GM19351 (cell line): ENCODE data around the gene GBGT1.
A peak's percentile ranks its signal among the peaks of the same experiment; 100 is the strongest.

ENCODE experiments used
- ATAC-seq: cut with Tn5 transposase; IDR thresholded peaks from one replicate; pipeline ENCODE4 v1.9.1; 2021; ENCODE audit warnings: mild to moderate bottlenecking, moderate library complexity; ENCODE audit not compliant: unreplicated experiment

Gene GBGT1

GRCh38 chr9:133129001-133129795 is 34.5 kb downstream of the GBGT1 start:
- ATAC-seq: no peak

DNA sequence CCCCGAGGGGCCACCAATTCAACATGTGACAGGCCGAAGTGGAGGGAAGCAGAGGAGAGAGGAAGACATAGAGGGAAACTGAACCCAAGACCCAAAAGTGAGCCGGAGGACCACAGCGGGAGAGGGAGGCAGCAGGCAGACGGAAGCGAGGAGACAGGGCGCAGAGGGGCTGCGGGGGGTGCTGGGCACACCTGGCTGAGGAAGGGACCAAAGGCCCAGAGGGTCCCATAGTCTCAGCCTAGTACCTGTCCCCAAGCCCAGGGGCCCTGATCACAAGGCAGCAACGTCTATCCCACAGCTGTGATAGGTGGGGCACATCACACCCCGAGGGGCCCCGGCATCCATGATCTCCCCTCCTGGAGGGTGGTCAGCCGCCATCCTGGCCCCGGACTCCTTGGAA is 35.6 kb downstream of the GBGT1 start:
- no peak for ATAC-seq

DNA sequence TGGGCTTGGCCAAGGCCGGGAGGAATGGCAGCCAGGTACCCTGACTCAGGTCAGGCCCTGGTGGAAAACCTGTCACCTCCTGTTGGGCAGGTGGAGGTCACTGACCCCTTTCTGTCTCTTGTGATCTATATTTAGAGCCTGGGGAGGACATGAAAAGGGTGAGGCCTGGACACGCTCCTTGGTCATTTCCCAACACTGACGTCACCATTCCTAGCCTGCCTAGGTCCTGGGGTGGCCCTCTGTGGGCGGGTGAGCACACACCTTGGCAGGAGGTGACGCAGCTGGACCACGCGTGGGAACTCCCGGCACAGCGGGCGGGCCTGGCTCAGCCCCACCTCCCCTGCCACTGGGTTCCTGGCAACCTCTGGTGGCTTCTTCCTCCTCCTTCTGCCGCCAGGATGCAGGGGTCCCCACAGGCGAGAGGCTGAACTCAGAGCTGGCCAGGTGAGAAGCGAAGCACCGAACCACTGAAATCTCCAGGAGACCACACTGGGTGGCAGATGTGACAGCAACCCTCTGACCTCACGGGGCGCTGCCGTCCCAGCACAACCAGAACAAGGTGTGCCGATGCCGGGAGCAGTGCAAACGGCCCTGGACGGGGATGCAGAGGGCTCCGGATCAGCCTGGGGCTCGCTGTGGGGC is 36.3 kb downstream of the GBGT1 start:
- ATAC-seq: no peak

DNA sequence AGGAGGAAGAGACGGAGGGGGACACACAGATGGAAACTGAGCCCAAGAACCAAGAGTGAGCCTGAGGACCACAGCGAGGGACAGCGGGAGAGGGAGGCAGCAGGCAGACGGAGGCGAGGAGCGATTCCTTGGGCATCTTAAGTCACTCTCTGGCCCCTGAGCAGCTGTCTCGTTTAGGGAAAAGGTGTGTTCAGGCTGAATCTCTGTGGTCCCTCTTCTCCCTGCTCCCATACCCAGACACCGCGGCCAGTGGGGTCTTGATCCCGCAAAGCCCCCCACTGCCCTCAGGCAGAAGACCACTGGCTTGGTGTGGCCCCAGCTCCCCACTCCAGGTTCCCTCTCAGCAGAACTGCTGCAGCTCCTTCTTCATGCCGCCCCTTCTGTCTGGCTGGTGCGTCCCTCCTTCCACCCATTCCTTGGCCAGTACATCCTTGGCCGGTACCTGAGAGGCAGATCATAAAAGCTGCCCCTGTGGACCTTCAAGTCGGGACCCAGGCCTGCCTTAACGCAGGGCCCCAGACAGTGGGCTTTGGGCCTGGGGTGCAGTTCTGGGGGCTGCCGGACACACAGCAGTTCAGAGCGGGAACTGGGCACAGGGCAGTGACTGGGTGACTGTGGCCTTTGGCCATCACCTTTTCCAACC is 36.9 kb downstream of the GBGT1 start:
- no peak for ATAC-seq

DNA sequence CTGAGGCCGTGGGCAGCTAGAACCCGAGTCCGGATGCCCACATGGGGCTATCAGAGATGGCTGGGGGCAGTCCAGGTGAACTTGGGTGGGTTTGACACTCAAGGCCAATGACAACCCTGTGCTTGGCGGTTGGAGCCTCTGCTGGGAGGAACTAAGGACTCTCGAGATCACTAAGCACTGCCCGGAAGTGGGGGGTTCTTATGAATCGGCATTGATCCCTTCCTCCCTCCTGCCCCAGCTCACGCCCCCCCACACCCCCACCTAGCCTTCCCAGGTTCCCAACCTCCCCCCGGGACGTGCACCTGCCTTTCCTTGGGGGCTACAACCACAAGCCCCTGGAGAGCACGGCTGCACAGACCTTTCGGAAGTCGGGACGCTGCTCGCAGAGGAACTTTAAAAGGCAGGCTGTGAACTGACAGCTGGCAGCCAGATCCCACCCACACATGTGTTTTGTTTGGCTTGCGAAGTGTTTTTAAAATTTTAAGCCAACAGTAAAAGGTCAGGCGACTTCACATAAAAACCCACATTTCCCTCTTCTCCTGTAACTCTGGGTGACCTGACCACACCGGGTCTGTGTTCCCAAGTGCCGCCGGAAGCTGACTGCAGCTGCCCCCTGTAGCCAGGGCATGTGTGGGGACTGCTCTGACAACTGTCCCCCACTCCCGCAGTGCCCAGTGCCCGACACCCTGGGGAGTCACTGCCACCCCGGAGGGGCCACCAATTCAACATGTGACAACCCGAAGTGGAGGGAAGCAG is 37.6 kb downstream of the GBGT1 start:
- peak; percentile 49 for ATAC-seq

DNA sequence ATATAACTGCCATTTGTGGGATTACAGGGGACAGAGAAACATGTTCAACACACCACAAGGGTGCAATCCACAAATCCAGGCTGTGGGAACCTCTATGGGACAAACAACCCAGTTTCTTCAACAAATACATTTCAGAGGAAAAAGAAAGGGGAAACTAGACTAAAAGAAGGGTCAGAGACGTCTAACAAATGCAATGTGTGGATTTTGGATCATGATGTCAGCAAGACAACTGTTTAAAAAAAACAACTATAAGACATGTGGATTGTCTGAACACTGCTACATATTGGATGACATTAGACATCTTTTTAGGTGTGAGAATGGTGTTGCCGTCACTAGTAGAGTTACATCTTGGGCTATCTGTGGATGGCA is 38.8 kb downstream of the GBGT1 start:
- ATAC-seq: no peak

- no peak for ATAC-seq
Measured at GRCh38 chr9:133124123-133124906, 39.4 kb downstream of the GBGT1 start.

- no peak for ATAC-seq
Measured at GRCh38 chr9:133122935-133123611, 40.6 kb downstream of the GBGT1 start.

GRCh38 chr9:133122605-133122934 is 41.1 kb downstream of the GBGT1 start:
- ATAC-seq: no peak

DNA sequence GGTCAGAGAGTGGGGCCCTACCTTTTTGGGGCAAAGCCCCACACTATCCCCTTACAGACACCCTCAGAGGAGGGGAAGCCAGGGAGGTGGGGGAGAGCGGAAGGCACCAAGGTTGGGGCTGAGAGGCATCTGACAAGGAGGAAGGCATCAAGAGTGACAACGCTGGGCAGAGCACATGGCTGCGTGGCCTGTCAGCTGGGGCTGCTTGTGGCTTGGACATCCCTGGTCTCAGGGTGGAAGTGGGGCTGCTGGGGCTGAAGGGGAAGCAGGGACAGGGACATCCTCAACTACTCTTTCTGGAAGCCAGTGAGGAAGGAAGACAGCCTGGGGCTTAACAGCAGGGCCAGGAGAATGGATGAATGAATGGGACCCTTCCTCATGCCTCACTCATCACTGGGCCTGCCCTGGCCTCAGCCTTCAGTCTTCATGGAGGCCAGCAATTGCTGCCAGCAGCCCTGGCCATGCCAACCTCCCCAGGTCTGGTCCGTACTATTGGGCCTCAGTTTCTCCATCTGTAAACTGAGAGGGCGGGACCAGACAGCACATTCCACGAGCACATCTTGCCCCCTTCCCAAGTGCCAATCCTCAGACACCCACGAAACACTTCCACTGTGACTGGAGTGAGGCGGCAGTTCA is 41.7 kb downstream of the GBGT1 start:
- no peak for ATAC-seq

- ATAC-seq: peak; percentile 69
Measured at GRCh38 chr9:133121198-133121914, 42.4 kb downstream of the GBGT1 start, which contains the start of gene RALGDS. Gene RALGDS (minus strand): TSS chr9:133121240. CDS start chr9:133121154, 86 bp downstream.

- no peak for ATAC-seq
Measured at GRCh38 chr9:133120501-133121197, 43.1 kb downstream of the GBGT1 start.

- ATAC-seq: no peak
Measured at GRCh38 chr9:133119846-133120500, 43.7 kb downstream of the GBGT1 start.

GRCh38 chr9:133119103-133119845 is 44.4 kb downstream of the GBGT1 start:
- no peak for ATAC-seq

DNA sequence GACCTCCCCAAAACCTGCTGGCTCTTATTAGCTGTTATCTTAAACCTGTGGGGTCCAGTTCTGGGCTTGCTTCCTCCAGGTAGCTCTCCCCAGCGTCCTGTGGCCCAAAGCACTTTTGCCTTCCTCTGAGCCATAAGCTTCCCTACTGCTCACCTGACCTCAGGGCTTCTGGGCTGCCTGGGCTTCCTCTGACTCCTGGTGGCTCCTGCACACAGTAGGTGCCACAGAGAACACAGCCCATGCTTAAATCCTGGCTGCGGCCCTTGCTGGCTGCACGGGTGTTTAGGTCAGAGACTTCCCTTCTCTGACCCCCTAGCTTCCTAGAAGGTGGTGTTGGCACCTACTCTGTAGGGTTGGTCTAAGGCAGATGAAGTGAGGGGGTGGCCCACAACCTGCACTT is 45.1 kb downstream of the GBGT1 start:
- no peak for ATAC-seq

GRCh38 chr9:133118179-133118520 is 45.6 kb downstream of the GBGT1 start:
- no peak for ATAC-seq
